AG09309 (cell line): Measurements from ENCODE around the gene S100A4.
"Not testable (repeated sequence)": the region's sequence is repeated elsewhere in the genome, so short reads cannot be mapped to it uniquely, and the experiment has no call there.

Source experiments
- DNase-seq: peaks from one replicate; pipeline ENCODE4 v3.0.0-alpha.2; 2010; ENCODE audit warnings: low read depth
- H3K4me3 ChIP-seq: 2 replicates; pipeline ENCODE4 v1.5.1; 2011; ENCODE audit warnings: mild to moderate bottlenecking, low read depth, low read length, moderate library complexity; ENCODE audit not compliant: control insufficient read depth
- TF ChIP-seq, protein P1 (sequence below): IDR thresholded peaks from 2 replicates; pipeline ENCODE4 v1.5.1; 2011; ENCODE audit warnings: mild to moderate bottlenecking, low read depth, low read length, inconsistent platforms; ENCODE audit not compliant: insufficient read depth, control insufficient read depth; ENCODE audit errors: missing control alignments

S100A4 gene

DNA sequence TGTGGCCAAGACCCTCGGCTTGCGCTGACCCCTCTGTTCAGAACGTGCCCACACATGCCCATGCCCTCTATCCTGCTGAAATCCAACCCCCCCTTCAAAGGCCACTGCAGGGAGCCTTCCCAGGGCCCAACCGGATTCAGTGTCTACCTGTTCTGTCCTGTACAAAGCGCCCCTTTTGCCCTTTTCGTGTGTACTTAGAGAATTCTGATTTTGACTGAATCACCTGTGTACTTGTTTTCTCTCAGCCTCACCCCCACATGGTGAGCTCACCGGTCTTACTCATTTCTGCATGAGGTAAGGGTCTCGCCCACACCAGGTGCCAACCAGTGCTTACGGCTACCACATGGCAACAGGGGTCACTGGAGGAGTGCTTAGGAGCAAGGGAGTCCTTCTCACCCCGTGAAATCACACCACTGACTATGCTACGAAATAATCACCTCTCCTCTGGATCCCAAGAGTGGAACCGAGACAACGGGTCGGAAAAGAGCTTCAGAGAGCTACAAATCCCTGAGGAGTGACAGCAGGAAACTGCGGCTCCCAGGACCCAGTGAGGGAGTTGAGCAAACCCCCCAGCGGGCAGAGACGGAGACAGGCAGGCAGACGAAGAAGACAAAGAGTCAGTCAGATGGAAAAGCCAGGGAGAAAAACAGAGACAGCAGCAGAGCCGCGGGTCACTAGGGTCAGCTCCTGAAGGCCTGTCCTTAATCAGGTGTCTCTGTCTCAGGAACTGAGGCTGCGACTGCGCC, 22.2 kb upstream of the S100A4 start:
- no peak for DNase-seq
- H3K4me3 ChIP-seq, result no peak overlapping the region; the same call in 1 of the 2 replicates
- TF ChIP-seq, protein P1, sequence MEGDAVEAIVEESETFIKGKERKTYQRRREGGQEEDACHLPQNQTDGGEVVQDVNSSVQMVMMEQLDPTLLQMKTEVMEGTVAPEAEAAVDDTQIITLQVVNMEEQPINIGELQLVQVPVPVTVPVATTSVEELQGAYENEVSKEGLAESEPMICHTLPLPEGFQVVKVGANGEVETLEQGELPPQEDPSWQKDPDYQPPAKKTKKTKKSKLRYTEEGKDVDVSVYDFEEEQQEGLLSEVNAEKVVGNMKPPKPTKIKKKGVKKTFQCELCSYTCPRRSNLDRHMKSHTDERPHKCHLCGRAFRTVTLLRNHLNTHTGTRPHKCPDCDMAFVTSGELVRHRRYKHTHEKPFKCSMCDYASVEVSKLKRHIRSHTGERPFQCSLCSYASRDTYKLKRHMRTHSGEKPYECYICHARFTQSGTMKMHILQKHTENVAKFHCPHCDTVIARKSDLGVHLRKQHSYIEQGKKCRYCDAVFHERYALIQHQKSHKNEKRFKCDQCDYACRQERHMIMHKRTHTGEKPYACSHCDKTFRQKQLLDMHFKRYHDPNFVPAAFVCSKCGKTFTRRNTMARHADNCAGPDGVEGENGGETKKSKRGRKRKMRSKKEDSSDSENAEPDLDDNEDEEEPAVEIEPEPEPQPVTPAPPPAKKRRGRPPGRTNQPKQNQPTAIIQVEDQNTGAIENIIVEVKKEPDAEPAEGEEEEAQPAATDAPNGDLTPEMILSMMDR, result no peak

DNA sequence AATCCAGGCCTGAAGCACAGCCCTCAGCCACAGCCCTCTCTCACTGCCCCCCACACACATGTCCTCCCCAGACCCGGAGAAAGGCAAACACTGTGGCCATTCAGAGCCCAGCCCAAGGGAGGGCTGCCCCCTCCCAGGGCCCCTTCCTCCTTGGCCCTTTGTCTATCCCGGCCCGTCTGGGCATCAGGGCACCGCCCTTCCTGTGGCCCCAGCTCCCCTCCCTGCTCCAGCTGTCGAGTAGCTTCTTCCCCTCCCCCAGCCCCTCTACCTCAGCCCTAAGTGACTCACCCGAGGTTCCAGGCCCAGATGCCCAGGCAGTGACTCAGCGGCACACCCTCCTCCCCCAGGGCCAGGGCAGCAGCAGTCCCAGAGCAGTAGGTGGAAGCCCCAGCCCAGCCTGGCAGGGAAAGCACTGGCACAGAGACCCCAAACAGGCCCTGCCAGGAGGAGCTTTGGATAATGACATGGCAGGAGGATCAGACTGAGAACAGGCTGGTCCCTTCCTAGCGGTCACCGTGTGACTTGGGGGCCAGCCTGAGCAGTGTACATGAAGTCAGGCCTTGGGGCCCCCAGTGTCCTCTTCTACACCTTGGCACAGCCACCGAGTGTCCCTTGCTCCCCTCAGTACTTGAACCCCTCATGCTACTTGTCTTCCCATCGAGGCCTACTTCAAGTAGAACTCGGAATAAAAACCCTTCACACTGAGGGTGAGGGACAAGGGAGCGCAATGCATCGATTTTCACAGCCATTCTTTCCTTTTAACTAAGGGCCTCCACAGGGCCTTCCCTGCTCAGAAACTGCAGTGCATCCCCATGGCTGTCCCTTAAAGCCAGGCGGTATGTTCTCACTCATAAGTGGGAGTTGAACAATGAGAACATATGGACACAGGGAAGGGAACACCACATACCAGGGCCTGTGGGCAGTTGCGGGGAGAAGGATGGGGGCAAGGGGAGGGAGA, 21.1 kb upstream of the S100A4 start:
- TF ChIP-seq, protein P1, result no peak
- peak; percentile 95 for DNase-seq
- H3K4me3 ChIP-seq, result peak overlapping the region; percentile 9

DNA sequence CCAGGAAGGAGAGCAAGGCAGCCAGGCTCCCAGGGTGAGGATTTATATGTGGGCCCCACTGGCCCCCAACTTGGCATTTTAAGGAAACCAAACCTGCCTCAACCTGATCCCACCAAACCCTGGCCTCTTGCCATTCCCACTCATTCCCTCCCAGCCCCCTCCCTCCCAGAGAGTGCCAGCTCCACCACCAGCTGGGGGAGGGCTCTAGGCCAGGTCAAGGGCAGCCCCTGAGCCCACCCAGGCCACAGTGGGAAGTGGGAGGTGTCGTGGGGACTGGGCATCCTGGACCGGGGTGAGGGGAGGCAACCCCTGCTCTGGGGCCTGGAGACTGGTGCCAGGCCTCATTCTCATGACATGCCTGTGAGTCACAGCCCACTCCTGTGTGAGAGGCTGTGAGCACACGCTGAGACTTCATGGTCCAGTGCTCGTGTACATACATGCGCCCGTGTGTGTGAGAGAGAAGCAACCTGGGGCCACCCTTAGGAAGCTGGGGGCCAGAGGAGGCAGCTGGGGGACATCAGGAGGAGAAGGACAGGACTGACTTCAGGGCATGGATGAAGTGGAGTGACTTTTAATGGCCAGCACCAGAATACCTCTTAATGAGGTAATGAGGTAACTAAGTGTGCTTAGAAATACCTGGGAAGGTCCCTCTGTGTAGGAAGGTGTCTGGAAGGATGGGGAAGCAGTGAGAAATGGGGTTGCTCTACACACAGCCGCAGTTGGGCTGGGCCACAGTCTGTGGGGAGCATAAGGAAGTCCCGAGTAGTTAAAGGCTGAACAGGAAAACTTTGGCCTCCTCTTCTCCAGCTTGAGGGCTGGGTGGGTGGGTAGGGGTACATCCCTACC, 20.1 kb upstream of the S100A4 start, which contains the start of gene S100A2:
S100A2 (minus strand) TSS at position 316 of the 846 bp plus-strand sequence. CDS start 1,967 bp downstream, outside the sequence.
- peak; percentile 85 for DNase-seq
- H3K4me3 ChIP-seq, result peak within 1 kb of the TSS; percentile 9
- TF ChIP-seq, protein P1, result no peak

DNA sequence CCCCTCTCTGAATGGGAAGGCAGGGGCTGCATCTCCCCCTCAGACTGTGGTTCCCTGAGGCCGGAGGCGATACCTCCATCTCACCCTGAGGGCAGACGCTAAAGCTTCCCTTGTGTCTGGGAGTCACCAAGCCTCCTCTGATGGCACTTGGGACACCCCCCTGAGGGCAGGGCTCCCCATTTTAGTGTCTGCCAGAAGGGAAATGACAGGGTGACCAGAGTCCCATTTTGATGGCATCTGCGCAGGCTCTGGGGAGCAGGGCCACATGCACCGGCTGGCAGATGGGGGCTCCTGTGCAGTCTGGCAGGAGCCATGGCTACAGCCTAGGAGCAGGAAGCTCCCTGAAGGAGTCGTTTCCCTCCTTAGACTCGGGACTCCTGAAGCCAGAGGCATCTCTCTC, 18.4 kb upstream of the S100A4 start:
- TF ChIP-seq, protein P1, result no peak
- no peak overlapping the region for H3K4me3 ChIP-seq
- DNase-seq, result no peak

DNA sequence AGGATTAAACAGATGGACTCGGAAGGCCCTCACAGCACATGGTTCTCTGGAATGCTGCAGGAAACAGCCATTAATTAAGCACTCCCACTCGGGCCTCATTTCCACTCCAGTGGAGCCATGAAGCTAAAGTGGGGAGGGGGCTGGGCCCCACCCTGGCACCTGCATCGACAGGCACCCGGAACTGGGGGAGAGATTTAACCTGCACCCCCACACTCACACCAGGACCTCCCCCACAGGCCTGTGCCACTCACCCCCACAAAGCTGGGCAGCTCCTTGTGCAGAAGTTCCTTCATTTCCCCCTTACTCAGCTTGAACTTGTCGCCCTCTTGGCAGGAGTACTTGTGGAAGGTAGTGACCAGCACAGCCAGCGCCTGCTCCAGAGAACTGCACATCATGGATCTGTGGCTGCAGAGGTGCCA, 17.9 kb upstream of the S100A4 start:
- H3K4me3 ChIP-seq, result no peak overlapping the region
- DNase-seq, result no peak
- TF ChIP-seq, protein P1, result no peak

DNA sequence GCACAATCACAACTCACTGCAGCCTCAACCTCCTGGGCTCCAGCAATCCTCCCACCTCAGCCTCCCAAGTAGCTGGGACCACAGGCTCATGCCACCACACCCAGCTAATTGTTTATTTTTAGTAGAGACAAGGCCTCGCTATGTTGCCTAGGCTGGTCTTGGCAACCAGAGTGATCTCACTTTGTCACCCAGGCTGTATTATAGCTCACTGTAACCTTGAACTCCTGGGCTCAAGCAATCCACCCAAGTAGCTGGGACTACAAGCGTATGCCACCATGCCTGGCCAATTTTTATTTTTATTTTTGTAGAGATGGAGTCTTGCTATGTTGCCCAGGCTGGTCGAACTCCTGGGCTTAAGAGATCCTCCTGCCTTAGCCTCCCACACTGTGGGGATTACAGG, 16.4 kb upstream of the S100A4 start:
- DNase-seq, H3K4me3 ChIP-seq: not testable (repeated sequence)
